Measurements from ENCODE around the gene ASPN. TPM values are rescaled to one million over a fixed set of nuclear protein-coding genes. Genes with fewer than 3 reads are reported as not detected.

Gene ASPN
- total RNA-seq: not detected

GRCh38 chr9:92482329-92482728, at the start of gene ASPN:
Gene ASPN (minus strand): TSS chr9:92482506.
- H3K4me3 Mint-ChIP-seq: no peak within 1 kb of the TSS
- ChIA-PET POLR2A (no interaction called here), CTCF (no interaction called here)
- H3K36me3 Mint-ChIP-seq (ENCODE audit: low read depth): no peaks in the 10 kb centered on the region
- no peaks in the 10 kb centered on the region for H3K9me3 Mint-ChIP-seq
- intact Hi-C loops (cut with micrococcal nuclease): no loop called here
- DNase-seq (no peak), ATAC-seq (no peak)
- TF ChIP-seq CTCF (IDR thresholded peaks at IDR 0.05): no peak
- H3K27ac Mint-ChIP-seq: no peak within 1 kb of the TSS
- H3K27me3 Mint-ChIP-seq: no peaks in the 10 kb centered on the region
- H3K4me1 Mint-ChIP-seq (ENCODE audit: low read depth): peaks cover 5% of the 10 kb centered on the region

- TF ChIP-seq CTCF (IDR thresholded peaks at IDR 0.05): no peak
- ChIA-PET CTCF (no interaction called here), POLR2A (no interaction called here)
- DNase-seq (no peak), ATAC-seq (no peak)
- peaks cover 1% of the 10 kb centered on the region for H3K36me3 Mint-ChIP-seq (ENCODE audit: low read depth)
- H3K4me3 Mint-ChIP-seq: no peak overlapping the region
- no peaks in the 10 kb centered on the region for H3K27me3 Mint-ChIP-seq
- no peak overlapping the region for H3K27ac Mint-ChIP-seq
- peaks cover 2% of the 10 kb centered on the region for H3K9me3 Mint-ChIP-seq
- no peaks in the 10 kb centered on the region for H3K4me1 Mint-ChIP-seq (ENCODE audit: low read depth)
- intact Hi-C loops (cut with micrococcal nuclease): no loop called here
Observed at GRCh38 chr9:92530893-92531292, 48.6 kb upstream of the ASPN start.

- no peaks in the 10 kb centered on the region for H3K27me3 Mint-ChIP-seq
- H3K27ac Mint-ChIP-seq: no peak overlapping the region
- H3K4me1 Mint-ChIP-seq (ENCODE audit: low read depth): no peaks in the 10 kb centered on the region
- H3K4me3 Mint-ChIP-seq: no peak overlapping the region
- TF ChIP-seq CTCF (IDR thresholded peaks at IDR 0.05): no peak
- H3K9me3 Mint-ChIP-seq: peaks cover 2% of the 10 kb centered on the region
- H3K36me3 Mint-ChIP-seq (ENCODE audit: low read depth): peaks cover 1% of the 10 kb centered on the region
- intact Hi-C loops (cut with micrococcal nuclease): no loop called here
- ChIA-PET CTCF (no interaction called here), POLR2A (no interaction called here)
- ATAC-seq (no peak), DNase-seq (no peak)
Observed at GRCh38 chr9:92529124-92529523, 46.8 kb upstream of the ASPN start.

GRCh38 chr9:92528522-92528849, 46.2 kb upstream of the ASPN start:
- Mint-ChIP-seq H3K4me1 (ENCODE audit: low read depth) (no peaks in the 10 kb centered on the region), H3K27me3 (no peaks in the 10 kb centered on the region), H3K36me3 (ENCODE audit: low read depth) (peaks cover 1% of the 10 kb centered on the region), H3K27ac (no peak overlapping the region), H3K9me3 (peaks cover 2% of the 10 kb centered on the region), H3K4me3 (no peak overlapping the region)
- CTCF ChIA-PET: no interaction called here
- intact Hi-C loops (cut with micrococcal nuclease): no loop called here
- no peak for TF ChIP-seq CTCF (IDR thresholded peaks at IDR 0.05)
- ATAC-seq (no peak), DNase-seq (no peak)
- POLR2A ChIA-PET: no interaction called here

GRCh38 chr9:92527832-92528521, 45.7 kb upstream of the ASPN start:
- ATAC-seq (no peak), DNase-seq (no peak)
- Mint-ChIP-seq H3K36me3 (ENCODE audit: low read depth) (no peaks in the 10 kb centered on the region), H3K27me3 (no peaks in the 10 kb centered on the region), H3K4me1 (ENCODE audit: low read depth) (no peaks in the 10 kb centered on the region), H3K4me3 (no peak overlapping the region), H3K9me3 (peaks cover 2% of the 10 kb centered on the region), H3K27ac (no peak overlapping the region)
- no peak for TF ChIP-seq CTCF (IDR thresholded peaks at IDR 0.05)
- ChIA-PET POLR2A (no interaction called here), CTCF (no interaction called here)
- intact Hi-C loops (cut with micrococcal nuclease): no loop called here

Data from activated CD8-positive, alpha-beta T cell treated with anti-CD3 and anti-CD28 coated beads for 36 hours (primary cell).